AG09309 (cell line): ENCODE results near the gene C5.

Experiments
- DNase-seq: peaks from one replicate; pipeline ENCODE4 v3.0.0-alpha.2; 2010; ENCODE audit warnings: low read depth
- H3K4me3 ChIP-seq: 2 replicates; pipeline ENCODE4 v1.5.1; 2011; ENCODE audit warnings: mild to moderate bottlenecking, low read depth, low read length, moderate library complexity; ENCODE audit not compliant: control insufficient read depth
- CTCF ChIP-seq: IDR thresholded peaks from 2 replicates; pipeline ENCODE4 v1.5.1; 2011; ENCODE audit warnings: mild to moderate bottlenecking, low read depth, low read length, inconsistent platforms; ENCODE audit not compliant: insufficient read depth, control insufficient read depth; ENCODE audit errors: missing control alignments

The C5 gene

GRCh38 chr9:120942186-120943001, 107.7 kb downstream of the C5 start:
- no peak overlapping the region for H3K4me3 ChIP-seq
- TF ChIP-seq CTCF: no peak
- DNase-seq: no peak

DNA sequence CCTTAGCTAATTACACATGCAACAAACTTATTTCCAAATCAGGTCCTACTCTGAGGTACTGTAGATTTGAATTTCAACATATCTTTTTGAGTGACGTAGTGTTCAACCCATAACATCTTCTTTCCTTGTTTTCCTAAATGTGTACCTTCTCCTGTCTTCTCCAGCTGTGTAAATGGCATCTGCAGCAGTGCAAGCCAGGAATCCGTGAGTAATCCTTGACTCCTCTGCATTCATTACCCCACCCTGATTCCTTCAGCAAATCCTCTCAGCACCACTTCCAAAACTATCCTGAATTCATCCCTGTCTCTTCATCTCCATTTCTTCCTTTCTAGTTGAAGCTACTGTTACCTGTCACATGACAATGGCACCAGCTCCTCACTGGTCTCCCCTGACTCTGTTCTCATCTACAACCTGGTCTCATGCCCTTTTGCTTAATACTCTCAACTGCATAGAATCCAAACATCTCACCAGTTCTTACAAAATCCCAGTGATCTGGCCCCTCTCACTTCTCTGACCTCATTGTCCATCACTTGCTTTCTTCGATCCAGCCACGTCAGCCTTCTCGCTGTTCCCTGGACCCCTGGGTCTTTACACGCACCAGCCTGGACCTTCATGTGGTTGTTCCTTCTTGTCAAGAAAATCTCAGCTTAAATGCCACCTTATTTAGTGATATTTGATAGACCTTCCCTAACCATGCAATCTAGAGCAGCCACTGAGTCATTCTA, 108.9 kb downstream of the C5 start:
- no peak for TF ChIP-seq CTCF
- no peak for DNase-seq
- H3K4me3 ChIP-seq: no peak overlapping the region

DNA sequence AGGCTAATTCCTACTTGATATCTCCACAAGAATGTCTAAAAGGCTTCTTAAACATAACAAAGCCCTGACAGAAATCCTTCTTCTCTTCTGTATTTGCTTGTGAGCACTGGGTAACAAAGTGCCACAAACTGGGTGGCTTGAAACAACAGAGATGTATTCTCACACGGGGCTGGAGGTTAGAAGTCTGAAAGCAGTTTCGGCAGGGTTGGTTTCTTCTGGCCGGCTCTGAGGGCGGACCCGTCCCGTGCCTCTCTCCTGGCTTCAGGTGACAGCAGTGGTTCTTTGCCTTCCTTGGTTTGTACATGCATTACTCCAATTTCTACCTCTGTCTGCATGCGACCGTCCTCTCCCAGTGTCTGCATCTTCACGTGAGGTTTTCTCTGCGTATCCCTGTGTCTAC, 109.5 kb downstream of the C5 start:
- DNase-seq: no peak
- H3K4me3 ChIP-seq: no peak overlapping the region
- TF ChIP-seq CTCF: no peak

DNA sequence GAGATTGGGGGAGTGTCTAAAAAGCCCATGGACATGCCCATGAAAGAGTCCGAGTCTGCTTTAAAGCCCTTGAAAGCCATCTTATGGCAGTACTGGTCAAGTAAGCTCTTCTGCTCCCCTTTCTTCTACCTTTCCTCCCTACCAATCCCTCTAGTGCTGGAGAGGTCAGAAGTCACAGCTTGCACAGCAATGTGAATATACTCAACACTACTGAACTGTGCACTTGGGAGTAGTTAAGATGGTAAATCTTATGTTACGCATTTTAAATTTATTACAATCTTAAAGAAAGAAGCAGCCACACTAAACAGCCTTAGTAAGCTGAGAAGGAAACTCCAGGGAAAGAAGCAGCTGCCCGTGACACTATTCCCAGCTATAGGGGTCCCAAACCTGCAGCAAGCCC, 111.2 kb downstream of the C5 start:
- no peak overlapping the region for H3K4me3 ChIP-seq
- no peak for DNase-seq
- no peak for TF ChIP-seq CTCF

DNA sequence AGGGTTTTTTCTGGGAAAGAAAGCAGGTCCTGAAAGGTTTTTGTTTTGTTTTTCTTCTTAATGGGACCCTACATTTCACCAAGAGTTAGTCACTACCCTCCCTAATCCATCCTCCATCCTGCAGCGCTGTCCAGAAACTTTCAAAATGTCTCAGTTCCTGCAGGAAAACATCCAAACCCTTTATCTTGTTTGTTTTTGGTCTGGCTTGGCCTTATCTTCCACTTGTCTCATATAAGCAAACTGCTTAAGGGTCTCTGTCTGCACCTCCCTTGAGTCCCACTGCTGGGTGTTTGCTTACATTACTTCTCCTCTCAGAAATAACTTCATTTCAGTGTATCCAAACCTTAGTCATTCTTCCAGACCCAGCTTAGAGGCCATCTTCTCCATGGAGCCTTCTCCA, 112.5 kb downstream of the C5 start:
- no peak for DNase-seq
- no peak for TF ChIP-seq CTCF

DNA sequence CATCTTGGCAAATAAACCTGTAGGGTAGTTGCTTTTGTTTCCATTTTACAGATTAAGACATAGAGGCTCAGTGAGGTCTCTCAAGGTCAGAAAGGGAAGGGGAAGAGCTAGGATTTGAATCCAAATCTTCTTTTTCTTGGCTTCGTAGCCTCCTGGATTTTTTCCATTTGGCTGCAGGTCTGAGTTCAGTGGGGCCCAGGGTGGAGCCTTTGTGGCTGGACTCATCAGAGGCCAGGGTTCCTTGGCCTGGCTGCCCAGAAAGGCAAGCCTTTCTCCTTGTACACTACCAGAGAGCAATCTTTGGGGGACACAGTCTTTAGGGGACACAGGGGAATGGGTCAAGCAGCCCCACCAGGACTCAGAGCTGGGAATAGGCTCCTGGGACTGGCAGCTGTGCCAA, 112.9 kb downstream of the C5 start:
- no peak for DNase-seq
- no peak overlapping the region for H3K4me3 ChIP-seq
- no peak for TF ChIP-seq CTCF

More for the DNA sequence above, 112.5 kb downstream of the C5 start:
- H3K4me3 ChIP-seq: no peak overlapping the region
